AML-193 (cell line): ENCODE data around the gene PTX4.
A peak's percentile ranks its signal among the peaks of the same experiment; 100 is the strongest.
"Not testable (repeated sequence)": the region's sequence is repeated elsewhere in the genome, so short reads cannot be mapped to it uniquely, and the experiment has no call there.

Experiments used
- DNase-seq, 2 experiments: peaks; one replicate each; lab custom pipeline; 2025; lab: John Stamatoyannopoulos, UW

The PTX4 gene

DNA sequence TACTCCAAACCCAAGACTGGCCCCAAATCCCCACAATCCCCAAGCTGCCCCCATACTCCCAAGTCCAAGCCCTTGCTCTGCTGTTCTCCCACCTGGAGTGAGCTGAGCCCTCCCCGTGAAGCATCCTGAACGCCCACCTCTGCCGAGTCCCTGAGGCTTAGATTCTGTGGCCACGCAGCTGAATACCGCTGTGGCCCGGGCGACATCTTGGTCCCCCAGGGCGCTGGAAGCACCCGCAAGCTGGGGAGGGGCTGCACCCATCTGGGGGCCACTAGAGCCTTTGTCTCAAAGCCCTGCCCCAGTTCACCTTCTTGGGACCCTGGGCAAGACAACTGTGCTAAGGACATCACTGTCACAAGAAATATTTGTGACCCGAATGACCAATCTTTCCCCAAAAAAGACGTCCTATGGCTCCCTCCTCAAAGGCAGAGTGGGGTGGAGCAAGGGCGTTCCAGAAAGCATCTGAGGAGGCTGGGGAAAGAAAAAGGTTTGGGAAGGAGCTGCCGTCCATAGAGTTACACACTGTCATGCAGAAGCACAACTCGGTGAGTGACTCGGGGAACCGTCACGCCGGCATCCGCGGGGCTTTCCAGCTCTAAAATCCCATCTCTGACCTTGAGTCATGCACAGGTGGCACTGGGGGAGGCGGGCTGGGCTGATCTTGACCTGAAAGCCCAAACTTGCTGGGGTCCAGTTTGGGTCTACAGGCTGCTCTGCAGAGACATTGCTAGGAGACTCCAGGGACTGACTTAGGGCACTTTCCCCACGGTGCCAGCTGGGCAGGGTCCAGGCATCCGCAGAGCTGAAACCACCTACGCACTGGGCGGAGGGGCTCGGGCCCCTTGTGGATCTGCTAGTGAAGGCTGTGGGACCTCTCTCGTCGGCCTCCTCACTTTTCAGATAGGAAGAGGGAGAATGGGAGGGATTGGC is 6.6 kb downstream of the PTX4 start:
- DNase-seq: no peak

DNA sequence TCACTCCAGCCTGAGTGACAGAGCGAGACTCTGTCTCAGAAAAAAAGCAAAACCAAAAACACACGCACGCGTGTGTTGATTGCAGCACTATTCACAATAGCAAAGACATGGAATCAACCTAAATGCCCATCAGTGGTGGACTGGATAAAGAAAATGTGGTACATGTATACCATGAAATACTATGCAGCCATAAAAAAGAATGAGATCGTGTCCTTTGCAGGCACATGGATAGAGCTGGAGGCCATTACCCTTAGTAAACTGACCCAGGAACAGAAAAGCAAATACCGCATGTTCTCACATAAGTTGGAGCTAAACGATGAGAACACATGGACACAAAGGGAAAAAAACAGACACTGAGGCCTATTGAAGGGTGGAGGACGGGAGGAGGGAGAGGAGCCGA is 9.8 kb downstream of the PTX4 start:
- DNase-seq: not testable (repeated sequence)

DNA sequence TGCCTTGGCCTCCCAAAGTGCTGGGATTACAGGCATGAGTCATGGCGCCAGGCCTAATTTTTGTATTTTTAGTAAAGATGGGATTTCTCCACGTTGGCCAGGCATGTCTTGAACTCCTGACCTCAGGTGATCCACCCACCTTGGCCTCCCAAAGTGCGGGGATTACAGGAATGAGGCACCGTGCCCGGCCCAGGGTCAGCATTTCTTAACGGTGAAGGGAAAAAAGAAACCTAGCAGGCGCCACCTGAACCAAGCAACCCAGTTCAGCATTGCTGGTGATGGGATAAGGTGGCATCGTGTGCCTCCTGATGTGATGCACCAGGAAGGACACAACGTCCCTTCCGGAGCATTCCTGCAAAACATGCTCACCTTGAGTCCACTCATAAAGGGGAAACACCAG is 11.7 kb downstream of the PTX4 start:
- DNase-seq: no peak

DNA sequence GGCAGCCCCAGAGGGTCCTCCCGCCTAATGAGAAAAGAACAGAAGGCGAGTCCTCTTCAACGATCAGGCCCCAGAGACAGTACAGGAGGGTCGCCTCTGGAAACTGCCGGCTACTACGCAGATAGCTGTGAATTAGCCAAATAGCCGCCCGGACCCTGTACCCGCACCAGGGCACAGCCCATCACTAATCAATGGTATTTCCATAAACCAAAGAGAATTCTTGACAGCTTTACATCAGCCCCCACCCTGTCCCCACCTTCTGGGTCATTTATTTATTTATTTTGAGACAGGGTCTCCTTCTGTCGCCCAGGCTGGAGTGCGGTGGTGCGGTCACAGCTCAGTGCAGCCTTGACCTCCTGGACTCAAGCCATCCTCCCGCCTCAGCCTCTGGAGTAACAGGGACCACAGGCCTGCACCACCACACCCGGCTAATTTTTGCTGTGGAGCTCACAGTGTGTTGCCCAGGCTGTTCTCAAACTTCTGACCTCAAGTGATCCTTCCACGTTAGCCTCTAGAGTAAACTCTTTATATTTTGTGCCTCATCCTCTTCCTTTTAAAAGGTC is 13.1 kb downstream of the PTX4 start:
- no peak for DNase-seq

- DNase-seq: peak; percentile 72 to 73
Measured at GRCh38 chr16:1474796-1475551, 13.8 kb downstream of the PTX4 start, which contains the start of gene CLCN7. TSS of gene CLCN7 (minus strand) at chr16:1475028. CDS start at chr16:1474974, 54 bp downstream.

GRCh38 chr16:1474082-1474795 is 14.5 kb downstream of the PTX4 start:
- DNase-seq: no peak

DNA sequence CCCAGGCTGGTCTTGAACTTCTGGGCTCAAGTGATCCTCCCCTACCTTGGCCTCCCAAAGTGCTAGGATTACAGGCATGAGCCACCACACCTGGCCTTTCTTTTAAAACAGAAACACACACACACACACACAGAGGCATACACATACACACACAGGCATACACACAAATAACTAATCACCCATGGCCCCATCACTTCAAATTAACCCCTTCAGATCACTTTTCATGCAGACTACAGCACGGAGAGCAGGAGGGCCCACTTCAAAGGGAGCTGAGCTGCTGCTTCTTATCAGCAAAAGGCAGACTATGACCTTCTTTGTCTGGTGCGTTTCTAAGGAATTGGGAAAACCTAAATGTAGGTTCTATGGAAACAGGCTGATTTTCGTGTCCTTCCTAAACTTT is 15.8 kb downstream of the PTX4 start:
- DNase-seq: no peak

- DNase-seq: no peak
Measured at GRCh38 chr16:1471569-1472194, 17.1 kb downstream of the PTX4 start.

DNA sequence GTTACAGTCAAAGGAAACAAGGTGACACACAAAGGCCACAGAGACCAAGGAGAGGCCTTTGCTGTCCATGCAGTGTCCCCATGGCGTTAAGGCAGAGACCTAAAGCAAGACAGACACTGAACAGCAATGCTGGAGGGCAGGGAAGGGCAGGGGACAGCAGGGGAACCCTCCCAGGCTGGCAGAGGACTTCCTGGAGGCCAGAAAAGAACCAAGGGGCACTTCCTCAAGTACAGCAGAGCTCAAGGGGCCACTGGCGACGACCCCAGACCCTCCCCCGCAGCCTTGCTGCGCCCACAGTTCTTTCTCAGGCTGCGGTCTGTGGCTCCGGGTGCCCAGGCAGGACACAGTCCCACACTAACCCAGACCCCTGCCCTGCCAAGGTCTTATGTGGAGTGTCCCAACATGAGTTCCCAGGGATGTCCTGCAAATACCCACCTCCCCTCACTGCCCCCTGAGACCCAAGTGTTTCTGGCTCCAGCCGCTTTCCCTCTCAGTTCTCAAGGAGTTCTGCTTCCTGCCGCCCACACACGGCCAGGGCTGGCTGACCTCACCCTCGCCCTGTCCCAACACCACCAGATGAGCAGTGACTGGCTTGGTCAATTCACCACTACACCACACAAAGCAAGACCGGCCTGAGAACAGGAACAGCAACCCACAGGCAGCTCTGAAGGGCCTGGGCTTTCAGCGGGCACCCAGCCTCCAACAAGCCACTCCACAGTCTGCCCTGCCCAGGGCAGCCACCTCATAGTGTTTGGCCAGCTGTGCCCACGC is 18.1 kb downstream of the PTX4 start:
- DNase-seq: peak; percentile 70 to 79

- peak; percentile 72 to 83 for DNase-seq
Measured at GRCh38 chr16:1469693-1470201, 19.0 kb downstream of the PTX4 start.

DNA sequence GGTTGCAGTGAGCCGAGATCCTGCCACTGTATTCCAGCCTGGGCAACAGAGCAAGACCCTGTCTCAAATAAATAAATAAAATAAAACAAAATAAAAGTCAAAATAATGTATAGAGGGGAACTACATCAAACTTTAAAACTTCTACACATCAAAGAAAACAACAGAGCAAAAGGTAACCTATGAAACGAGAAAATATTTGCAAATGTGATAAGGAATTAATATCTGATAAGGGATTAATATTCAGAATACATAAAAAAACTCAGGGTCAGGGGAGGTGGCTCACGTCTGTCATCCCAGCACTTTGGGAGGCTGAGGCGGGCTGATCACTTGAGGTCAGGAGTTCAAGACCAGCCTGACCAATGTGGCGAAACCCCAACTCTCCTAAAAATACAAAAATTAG is 19.6 kb downstream of the PTX4 start:
- DNase-seq: not testable (repeated sequence)

GRCh38 chr16:1468426-1468810 is 20.3 kb downstream of the PTX4 start:
- DNase-seq: no peak

DNA sequence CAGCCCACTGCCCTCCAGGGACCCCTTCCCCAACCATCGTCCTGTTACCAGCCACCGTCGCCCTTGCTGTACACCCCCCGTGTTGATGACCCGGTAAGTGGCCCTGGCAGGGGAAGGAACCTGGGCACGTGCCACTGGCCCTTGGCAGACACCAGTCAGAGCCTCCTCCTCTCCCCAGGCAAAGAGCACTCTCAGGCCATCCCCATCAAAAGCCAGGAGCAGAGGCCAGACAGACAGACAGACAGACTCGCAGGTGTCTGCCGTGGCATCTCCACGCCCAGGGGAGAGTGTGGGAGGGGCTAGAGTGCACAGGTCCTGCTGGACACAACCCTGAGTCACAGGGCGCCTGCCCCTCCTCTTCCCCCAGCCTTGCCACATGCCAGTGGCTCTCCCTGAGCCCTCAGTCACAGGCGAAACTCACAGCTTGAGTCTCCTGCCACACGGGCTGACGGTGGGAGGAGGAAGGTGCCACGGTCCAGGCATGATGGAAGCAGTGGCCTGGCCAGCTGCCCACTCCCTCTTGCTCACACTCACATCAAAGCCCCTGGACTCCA is 21.7 kb downstream of the PTX4 start:
- DNase-seq: no peak

DNA sequence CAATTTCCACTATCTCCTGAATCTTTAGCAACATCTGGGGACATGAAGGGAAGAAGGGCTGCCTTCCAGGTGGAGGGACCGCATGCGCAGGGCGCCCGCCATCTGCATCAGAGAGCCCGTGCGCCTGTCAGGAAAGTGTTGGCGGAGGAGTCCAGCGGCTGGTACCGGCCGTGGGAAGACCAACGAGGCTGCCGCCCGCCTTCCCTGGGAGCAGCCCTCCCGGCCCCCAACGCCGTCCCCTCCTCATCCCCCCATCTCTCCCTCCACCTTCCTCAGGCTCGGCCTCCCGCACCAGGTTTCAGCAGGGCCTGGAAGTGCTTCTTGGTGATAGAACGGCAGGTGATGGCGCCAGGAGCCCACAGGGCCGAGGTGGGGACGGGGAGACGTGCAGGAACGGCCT is 22.7 kb downstream of the PTX4 start:
- no peak for DNase-seq

- no peak for DNase-seq
Measured at GRCh38 chr16:1465567-1465915, 23.2 kb downstream of the PTX4 start.

DNA sequence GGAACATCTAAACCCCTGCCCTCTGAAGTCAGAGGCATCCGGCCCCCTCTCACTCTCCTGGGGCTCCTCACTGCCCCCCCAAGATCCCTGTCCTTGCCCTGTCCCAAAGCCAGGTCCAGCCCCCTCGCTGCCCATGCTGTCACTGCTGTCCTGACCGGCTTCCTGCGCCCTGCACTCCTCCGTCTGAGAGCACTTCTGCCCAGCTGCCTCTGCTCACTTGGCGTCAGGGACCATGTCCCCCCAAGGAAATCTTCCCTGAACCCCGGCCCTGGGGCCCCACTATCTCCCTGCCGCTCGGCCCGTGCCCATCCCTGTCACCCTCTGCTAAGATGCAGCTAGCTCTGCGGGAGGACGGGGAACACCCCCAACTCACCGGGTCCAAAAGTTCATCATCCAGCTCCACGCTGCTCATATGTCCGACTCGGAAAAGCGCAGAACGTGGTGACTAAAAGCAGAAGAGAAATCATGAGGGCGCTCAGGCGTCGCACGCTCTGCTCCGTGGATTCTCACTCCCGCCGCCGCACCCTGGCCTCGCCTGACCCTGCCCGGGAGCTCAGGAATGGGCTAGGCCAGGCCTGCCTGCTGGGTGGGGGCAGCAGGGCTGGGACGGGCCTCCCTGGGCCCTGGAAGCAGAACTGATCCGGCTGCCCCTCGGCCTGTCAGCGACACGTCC is 23.7 kb downstream of the PTX4 start:
- DNase-seq: no peak

DNA sequence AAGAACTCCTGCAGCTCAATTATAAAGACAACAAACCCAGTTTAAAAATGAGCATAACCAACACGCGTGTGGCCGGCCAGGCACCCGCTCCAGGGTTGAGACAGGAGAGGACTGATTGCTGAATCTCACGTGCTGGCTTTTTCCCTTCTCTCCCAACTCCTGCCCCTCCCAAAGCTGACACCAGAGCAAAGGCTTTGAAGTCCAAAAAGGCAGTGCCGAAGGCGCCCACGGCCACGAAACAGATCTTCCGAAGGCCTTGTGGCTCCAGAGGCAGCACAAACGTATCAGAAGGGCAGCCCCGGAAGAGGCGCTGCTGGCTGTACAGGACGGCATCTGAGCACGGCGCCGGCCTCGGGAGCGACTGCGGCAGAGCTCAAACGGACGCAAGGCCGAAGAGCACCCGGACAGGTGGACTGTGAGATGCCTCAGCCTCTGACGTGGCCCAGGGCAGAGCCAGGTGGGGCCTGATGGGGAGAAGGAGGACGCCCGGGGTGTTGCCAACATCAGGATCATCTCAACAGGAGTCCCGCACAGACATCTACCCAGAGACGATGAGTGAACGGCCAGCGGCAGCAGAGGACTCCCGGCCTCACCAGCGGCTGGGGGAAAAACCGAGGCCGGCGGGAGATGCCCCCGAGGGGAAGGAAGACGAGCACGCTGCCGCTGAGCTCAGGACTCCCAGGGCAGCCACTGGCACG is 24.4 kb downstream of the PTX4 start:
- no peak for DNase-seq

DNA sequence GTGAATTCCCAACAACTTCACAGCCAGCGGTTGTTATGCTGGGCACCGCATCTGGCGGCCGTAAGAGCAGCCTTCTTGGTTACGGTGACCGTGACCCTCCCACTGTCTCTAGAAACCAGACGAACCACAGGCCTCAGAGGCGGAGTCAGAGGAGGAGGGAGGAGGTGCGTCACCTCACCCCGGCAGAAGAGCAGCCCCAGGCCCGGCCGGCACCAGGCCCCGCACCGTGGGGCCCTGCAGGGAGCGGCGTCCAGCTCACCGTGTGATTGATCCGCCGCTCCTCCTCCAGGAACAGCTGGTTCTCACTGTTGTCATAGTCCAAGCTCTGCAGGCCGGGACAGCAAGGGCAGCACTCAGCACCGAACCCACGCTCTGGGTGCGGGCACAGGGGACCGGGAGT is 27.6 kb downstream of the PTX4 start:
- no peak for DNase-seq

DNA sequence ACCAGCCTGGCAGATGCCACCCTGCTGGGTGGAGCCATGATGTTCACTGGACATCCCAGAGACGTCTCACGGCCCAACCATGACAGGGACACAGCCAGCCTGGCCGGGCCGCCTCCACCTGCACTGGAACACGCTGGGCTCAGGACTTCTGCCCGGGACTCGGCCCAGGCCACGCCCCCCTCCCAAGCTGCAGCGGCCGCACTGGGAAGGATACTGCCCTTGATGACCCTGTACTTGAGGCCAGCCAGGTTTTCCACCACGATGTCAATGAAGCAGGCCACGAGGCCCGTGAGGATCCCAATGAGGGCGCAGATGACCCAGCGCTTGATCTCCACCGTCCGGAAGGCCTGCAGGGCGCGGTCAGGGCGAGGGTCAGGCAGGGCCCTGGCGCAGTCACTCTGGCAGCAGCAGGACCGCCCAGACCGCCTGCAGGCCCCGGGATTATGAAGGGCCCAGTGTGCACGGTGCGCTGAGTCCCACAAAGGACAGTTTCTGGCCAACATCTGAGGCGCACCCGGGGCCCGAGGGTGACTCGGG is 28.1 kb downstream of the PTX4 start:
- no peak for DNase-seq
